Frontal cortex (tissue), 4 donors: ENCODE measurements around the gene CANT1. TPM values are rescaled to one million over a fixed set of nuclear protein-coding genes. Genes with fewer than 3 reads are reported as not detected.
"Not testable (repeated sequence)": the region's sequence is repeated elsewhere in the genome, so short reads cannot be mapped to it uniquely, and the experiment has no call there.

Source experiments
- DNase-seq, 2 donors: peaks; one replicate each; pipeline ENCODE4 v3.0.0; 2012; ENCODE audit warnings: low spot score in 2 of 2
- FAIRE-seq: peaks from 2 replicates; lab custom pipeline; 2012; peaks lifted over from hg19 to GRCh38; lab: Jason Lieb, UNC
- total RNA-seq: library from RNA; depleted of rRNA; stranded (reverse); fragments of >200 nt; gene quantifications from one replicate; pipeline ENCODE4 v1.2.3, GENCODE V29; 2014
- donor health status: control.
- donor health status: control.
- donor health status: control.

CANT1 gene
- total RNA-seq, 1 donor from 2014 or later = 17.5 TPM

DNA sequence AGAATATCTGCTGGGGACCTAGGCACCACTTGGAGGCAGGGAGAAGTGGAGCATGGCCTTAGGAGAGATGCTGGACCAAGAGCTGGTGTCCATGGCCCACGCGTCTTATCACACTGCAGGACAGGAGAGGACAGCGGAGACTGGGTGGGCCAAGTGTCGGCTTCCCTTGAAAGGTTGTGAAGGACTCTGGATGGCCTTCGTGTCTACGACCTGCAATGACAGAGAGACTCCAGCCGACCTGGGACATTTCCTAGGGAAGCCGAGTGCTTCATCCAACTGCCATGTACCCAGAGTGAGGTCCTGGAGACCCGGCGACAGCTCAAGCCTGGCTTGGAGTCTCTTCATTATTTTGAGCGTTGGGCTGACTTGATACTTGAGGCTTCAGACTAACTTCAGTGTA, 34.9 kb upstream of the CANT1 start:
- DNase-seq (no peak), FAIRE-seq (no peak)

DNA sequence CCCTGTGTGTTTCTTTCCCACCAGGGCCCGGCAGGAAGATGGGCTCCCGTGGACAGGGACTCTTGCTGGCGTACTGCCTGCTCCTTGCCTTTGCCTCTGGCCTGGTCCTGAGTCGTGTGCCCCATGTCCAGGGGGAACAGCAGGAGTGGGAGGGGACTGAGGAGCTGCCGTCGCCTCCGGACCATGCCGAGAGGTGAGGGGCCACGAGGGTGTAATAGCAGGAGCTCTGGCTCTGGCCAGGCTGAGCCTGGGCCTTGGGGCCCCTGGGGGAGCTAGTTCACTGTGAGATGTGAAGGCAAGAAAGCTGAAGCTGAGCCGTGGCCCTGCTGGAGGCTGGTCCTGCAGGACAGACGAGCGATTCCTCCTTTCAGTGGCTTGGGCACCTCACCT, 34.4 kb upstream of the CANT1 start:
- no peak for FAIRE-seq

DNA sequence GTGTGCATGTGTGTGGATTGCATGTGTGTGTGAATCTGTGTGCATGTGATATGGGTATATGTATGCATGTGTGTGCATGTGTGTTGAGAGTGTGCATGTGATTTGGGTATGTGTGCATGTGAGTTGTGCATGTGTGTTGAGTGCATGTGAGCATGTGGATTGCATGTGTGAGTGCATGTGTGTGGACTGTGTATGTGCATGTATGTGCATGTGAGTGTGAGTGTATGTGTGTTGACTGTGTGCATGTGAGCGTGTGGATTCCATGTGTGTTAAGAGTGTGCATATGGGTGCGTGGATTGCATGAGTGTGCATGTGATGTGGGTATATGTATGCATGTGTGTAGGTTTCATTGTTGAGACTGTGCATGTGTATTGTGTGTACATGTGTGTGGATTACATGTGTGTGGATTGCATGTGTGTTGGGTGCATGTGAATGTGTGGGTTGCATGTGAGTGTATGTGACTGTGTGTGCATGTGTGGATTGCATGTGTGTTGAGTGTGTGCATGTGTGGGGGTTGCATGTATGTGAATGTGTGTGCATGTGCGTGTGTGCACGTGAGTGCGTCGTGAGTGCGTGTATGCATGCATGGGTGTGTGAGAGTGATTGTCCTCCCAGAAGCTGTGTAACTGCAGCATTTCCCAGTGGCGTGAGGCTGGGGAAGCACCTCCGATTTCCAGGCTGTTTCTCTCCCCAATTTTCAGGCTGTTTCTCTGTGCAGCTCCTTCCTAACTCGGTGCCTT, 33.8 kb upstream of the CANT1 start:
- FAIRE-seq = no peak
- no peak for DNase-seq

More for the DNA sequence above, 34.4 kb upstream of the CANT1 start:
- no peak for DNase-seq

GRCh38 chr17:79042421-79043190, 33.0 kb upstream of the CANT1 start:
- FAIRE-seq = no peak
- DNase-seq = peak in 1 of 2 donors; percentile 65

DNA sequence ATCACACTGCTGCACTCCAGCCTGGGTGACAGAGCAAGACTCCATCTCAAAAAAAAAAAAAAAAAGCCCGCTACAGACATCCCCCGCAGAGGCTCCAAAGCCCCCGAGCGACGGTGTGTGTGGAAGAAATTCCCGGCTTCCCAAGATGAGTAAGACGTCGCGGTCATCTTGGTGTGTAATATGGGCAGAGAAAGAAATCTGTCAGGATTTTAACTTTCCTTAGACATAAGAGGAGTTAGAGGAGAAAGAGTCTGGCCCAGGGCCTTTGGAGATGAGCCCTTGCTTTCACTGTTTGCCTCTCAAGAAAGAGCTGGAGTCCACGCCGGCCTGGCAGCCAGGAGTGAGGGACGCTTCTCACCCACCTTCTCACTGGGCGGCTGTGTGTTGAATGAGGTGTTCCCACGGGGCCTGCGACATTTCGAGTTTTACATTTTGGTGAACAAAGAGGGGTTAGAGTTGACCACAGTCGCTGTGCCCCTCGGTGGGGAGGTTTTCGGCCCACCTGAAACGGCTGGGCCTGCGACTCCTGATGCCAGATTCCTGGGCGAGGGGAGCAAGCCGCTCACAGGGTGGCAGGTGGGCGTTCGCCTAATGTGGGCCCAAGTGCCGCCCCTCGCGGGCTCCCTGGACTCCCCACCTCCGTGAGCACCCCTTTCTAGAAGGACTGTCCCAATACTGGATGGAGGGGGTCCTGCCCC, 32.3 kb upstream of the CANT1 start:
- DNase-seq (no peak), FAIRE-seq (no peak)

GRCh38 chr17:79041041-79041570, 31.5 kb upstream of the CANT1 start:
- FAIRE-seq = no peak

GRCh38 chr17:79039886-79040285, 30.3 kb upstream of the CANT1 start:
- DNase-seq (no peak), FAIRE-seq (no peak)

More at GRCh38 chr17:79041041-79041570, 31.5 kb upstream of the CANT1 start:
- no peak for DNase-seq

GRCh38 chr17:79039171-79039570, 29.6 kb upstream of the CANT1 start:
- DNase-seq (no peak), FAIRE-seq (no peak)

GRCh38 chr17:79038545-79039135, 29.1 kb upstream of the CANT1 start:
- FAIRE-seq (no peak), DNase-seq (no peak)

GRCh38 chr17:79036596-79036995, 27.0 kb upstream of the CANT1 start:
- FAIRE-seq = no peak
- peak; percentile 48 to 61 for DNase-seq

DNA sequence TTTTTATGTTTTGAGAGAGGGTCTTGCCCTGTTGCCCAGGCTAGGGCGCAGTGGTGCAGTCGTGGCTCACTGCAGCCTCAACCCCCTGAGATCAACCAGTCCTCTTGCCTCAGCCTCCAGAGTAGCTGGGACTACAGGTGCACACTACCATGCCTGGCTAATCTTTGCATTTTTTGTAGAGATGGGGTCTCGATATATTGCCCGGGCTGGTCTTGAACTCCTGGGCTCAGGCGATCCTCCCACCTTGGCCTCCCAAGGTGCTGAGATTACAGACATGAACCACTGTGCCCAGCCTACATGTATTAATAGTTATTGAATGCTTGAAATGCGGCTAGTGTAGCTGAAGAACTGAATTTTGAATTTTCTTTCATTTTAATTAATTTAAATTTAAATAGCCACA, 26.6 kb upstream of the CANT1 start:
- FAIRE-seq (no peak), DNase-seq (no peak)

DNA sequence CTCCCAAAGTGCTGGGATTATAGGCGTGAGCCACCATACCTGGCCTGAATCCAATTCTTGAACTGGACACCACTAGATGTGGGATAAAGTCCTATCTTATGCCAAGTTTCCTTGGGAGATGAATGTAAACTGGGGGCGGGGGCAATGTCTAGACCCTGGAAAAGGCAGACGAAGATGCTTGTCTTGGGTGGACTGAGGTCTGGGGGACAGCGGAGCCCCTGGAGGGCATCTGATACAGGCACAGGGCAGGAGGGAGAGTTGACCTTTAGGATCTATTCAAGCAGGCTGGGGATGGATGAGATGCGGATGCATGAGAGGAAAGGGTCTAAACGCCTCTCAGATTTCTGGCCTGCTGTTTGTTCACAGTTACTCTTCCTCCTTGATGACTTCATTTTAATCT, 26.1 kb upstream of the CANT1 start:
- DNase-seq (no peak), FAIRE-seq (no peak)

GRCh38 chr17:79034931-79035485, 25.4 kb upstream of the CANT1 start:
- FAIRE-seq (no peak), DNase-seq (no peak)

DNA sequence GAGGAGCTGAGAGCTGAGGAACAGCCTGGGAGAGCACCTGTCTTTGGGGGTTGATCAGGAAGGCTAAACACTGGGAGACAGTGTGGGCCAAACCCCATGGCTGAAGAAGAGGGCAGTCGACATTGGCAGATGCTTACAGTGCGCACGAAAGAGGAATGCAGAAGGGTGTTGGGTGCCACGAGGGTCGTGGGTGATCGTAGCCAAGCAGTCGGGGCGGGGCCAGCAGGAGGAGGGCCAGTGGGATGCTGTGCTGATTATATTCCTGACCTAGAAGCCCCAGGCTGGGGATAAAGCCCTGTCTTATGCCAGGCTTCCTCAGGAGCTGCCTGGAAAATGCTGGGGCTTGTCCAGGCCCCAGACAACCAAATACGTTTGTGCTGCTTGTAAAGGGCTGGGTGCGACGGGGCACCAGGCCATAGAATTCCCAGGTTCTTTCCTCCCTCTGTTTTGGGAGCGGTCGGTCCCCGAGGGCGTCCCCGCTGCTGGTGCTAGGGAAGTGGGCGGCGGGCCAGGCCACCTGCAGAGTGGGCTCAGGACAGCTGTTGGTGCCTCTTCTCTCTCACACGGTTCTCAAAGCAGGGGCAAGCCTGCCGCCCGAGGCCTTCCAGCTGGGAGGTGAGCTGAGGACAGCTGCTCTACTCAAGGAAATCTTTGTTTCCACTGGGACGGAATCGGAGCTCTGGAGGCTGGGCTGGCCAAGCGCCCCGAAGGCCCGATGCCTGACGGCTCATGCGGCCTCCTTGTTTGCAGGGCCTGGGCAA, 24.4 kb upstream of the CANT1 start:
- no peak for FAIRE-seq

GRCh38 chr17:79033046-79033616, 23.6 kb upstream of the CANT1 start:
- DNase-seq = no peak
- FAIRE-seq = no peak

More for the DNA sequence above, 24.4 kb upstream of the CANT1 start:
- DNase-seq = peak; percentile 58 to 64

GRCh38 chr17:79031996-79032875, 22.7 kb upstream of the CANT1 start:
- DNase-seq (no peak), FAIRE-seq (no peak)

GRCh38 chr17:79030636-79031035, 21.1 kb upstream of the CANT1 start:
- DNase-seq, FAIRE-seq: not testable (repeated sequence)
